HuH-7 (cell line): ENCODE data around the gene ITFG2.

Source experiments
- DNase-seq: peaks from one replicate; pipeline ENCODE4 v3.0.0; 2011; ENCODE audit warnings: low spot score

The ITFG2 gene

DNA sequence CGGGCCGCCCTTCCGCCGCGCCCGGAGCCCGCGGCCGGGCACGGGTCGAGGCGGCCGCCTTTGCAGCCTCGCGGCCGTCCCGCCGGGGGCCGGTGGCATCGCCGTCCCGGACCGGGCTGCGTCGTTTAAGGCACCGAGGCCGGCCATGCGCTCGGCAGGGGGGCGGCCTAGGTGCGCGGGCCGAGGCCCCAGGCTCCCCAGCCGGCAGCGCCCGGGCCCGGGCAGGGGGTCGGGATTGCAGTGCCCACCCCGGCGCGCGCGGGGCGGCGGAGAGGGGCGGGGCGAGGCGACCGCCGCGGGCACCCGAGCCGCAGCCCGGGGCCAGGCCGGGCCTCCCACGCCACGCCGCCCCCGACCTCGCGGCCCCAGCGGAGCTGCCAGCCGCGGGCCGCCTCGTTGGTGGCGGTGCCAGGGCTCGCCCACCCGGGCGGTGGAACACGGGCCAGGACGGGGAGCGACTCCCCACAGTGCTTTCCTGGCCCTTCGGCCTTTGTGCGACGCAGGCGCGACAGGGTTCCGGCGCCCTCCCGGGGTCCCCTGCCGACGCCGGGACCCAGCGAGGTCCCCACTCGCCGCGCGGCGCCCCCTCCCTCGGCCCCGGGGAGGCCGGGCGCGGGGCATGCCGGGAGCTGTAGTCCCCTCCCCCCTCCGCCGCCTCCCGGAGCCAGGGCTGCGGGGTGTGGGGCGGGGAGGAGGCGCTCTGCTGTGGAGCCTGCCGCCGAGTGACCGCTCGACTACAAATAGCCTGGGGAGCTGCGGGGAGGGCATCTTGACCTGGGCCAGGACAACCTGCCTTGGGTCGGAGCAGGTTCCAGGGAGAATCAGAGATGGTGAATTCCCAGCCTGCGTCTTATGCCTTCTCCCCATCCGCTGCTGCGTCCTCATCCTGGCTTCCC is 16.9 kb upstream of the ITFG2 start:
- peak; percentile 89 for DNase-seq

DNA sequence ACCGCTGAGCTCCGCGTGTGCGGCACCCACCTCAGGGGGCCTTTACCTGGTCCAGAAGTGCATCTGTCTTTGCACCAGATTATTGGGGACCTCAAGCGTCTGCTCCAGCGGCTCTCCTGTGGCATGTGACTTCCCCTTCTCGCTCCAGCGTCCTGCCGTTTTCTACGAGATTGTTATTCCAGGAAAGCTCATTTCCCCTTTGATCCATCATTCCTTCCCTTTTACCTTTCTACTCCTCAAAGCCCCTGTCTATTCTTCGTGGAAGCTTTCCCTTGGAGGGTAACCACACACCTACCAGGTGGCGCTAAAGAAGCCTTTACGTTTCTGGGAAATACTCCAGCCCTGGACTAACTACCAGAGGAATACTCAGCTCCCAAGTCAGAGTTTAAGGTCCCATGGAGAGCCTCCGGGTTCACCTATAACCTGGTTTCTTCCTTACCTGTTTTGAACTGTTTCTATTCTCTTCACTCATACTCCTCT is 16.2 kb upstream of the ITFG2 start:
- DNase-seq = peak; percentile 38

DNA sequence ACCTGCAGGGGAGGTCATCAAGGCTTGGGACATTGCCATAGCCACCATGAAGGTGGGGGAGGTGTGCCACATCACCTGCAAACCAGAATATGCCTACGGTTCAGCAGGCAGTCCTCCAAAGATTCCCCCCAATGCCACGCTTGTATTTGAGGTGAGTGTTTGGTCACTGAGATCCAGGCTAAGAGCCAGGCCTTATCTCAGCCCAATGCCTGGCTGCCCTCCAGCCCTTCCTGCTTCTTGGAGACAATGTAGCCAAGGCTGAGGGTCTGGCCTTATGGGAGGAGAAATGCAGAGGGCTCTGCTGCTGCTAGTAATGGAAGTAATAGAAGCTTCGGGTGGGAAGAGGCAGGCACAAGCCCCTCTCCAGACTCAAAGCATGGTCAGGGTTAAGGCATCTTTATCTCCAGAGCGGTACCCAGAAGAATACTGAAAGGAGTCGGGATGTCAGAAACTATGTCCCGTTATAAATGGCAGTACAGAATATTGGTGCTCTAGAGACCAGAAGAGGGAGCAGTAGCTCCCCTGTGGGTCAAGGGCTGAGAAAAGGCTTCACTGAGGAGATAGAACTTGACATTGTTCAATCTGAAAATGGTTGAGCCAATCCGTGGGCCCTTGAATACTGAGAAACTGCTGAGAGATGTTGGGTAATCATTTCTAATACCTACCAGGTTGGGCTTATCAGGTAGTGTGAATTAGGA is 14.6 kb upstream of the ITFG2 start:
- no peak for DNase-seq

DNA sequence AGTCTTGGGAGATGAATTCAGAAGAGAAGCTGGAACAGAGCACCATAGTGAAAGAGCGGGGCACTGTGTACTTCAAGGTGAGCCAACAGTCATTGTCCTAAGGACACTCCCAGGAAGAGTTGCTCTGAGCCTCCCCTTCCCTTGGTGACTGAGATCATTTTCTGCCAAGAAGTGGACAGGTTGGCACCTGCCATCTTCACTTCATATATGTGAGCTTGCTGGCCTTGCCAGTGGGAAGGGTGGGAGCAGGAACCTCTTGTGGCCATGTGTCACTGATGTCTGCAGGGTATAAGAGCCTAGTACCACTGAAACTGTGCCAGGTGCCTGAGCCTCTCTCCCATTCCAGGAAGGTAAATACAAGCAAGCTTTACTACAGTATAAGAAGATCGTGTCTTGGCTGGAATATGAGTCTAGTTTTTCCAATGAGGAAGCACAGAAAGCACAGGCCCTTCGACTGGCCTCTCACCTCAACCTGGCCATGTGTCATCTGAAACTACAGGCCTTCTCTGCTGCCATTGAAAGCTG is 12.4 kb upstream of the ITFG2 start:
- no peak for DNase-seq

DNA sequence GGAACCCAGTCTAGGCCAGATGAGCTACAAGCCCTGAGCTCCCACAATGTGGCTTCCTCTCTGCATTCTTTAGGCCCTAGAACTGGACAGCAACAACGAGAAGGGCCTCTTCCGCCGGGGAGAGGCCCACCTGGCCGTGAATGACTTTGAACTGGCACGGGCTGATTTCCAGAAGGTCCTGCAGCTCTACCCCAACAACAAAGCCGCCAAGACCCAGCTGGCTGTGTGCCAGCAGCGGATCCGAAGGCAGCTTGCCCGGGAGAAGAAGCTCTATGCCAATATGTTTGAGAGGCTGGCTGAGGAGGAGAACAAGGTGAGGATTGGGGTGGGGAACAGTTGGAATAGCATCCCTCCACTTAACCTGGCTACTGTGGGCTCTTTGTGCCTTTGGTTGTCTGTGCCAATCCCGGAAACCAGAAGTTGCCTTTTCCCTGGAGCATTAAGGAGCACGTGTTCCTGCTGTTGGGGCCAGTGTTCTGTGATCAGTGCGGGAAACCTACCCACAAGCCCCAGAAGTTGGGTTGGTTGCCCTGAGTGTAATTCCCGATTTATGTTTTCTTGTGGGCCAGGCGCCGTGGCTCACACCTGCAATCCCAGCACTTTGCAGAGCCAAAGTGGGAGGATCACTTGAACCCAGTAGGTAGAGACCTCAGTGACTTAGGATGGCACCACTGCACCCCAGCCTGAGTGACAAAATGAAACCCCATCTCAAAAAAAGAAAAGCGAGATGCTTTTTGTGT is 11.3 kb upstream of the ITFG2 start:
- no peak for DNase-seq

DNA sequence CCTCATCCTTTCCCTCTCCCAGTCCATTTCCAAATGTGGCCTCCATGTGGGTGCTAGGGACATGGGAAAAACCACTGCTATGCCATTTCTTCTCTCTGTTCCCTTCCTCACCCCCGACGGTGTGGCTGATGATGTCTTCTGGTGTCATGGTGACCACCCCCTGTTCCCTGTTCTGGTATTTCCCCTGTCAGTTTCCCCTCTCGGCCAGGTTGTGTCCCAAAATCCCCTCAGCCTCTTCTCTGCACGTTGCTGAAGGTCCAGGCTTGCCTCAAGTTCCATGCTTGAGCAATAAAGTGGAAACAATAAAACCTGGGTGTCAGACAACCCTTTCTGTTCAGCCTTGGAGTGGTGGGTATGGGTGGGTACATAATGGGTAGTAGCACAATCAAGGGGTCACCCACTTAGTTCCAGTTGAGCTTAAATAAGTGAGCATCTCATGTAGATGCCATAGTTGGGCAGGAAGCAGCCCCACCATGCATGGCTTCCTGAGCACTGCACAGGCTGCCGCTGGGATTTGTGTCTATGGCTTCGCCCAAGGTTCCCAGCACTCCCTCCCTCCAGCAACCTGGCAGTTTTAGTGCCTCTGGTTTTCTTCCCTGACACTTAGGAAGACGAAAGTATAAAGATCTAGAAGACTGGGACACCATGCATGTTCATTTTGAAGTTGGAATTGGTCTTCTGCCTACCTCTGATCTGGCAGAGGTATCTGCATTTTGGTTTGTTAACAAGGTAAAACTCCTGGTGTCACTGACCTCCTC is 8.7 kb upstream of the ITFG2 start:
- no peak for DNase-seq

DNA sequence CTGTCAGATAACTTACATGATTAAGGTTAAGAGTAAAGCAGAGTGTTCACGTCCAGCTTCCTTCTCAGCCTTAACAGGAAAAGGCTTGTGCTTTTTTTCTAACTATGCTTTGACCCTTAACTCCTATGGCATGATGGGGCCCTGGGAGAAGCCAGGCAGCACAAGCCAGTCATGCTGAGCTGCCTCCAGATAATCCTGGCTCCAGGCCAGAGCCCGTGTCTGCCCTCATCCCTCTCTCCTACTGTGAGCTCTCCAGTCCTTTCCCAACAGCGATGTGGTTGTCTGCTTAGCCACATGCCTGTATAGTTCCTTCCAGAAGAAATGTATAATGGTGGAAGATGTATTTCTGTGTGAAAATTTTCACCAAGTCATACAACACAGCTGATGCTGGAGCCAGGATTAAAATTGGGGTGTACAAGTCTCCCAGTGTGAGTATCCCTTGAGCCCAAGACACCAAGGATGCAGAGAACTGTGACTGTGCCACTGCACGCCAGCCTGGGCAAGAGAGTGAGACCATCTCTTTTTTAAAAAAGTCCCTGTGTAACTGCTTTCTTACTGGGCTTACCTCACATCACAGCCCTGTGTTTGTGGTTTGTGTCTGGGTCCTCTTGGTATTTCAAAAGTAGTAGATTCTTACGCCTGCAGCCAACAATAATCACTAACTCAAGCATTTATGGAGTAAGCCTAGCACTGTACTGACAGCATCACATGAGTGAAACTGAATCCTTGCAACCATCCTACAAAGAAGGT is 7.9 kb upstream of the ITFG2 start:
- DNase-seq = no peak

DNA sequence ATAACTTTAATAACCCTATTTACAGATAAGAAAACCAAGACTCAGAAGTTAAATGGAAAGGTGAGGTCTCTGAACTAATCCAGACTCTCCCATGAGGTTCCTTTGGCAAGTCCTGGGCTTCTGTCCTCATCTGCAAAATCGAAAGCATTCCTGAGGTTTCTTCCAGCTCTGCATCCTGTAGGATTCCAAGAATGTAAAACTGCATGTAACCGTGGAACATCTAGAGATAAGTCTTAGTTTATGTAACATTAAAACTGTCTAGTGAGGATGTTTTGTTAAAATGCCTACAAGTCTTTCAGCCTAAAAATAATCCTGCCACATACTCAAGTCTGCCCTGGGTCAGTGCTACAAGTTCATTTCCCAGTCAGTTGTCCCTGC is 7.3 kb upstream of the ITFG2 start:
- no peak for DNase-seq

DNA sequence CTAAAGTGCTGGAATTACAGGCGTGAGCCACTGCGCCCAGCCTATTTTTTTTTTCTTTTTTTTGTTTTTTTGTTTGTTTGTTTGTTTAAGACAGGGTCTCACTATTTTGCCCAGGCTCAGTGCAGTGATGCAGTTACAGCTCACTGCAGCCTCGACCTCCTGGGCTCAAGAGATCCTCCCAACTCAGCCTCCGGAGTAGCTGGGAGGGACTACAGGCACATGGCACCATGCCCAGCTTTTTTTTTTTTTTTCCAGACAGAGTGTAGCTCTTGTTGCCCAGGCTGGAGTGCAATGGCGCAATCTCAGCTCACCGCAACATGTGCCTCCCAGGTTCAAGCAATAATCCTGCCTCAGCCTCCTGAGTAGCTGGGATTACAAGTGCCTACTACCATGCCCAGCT is 5.8 kb upstream of the ITFG2 start:
- DNase-seq = no peak

DNA sequence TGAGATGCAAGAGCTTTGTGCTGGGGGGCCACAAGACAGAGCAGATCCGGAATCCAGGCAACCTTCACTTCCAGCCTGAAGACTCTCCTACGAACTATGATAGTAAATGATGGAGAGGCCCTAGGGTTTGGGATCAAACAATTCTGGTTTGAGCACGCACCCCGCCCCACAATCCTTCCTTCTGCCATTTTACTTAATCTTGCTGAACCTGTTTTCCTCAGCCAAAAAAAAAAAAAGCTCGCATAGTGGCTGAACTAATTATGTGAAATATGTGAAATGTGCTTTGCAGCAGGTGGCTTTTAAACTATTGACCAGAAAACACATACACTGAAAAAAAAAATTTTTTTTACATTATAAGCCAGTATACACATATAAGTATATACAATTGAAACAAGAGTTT is 667 bp upstream of the ITFG2 start:
- no peak for DNase-seq

DNA sequence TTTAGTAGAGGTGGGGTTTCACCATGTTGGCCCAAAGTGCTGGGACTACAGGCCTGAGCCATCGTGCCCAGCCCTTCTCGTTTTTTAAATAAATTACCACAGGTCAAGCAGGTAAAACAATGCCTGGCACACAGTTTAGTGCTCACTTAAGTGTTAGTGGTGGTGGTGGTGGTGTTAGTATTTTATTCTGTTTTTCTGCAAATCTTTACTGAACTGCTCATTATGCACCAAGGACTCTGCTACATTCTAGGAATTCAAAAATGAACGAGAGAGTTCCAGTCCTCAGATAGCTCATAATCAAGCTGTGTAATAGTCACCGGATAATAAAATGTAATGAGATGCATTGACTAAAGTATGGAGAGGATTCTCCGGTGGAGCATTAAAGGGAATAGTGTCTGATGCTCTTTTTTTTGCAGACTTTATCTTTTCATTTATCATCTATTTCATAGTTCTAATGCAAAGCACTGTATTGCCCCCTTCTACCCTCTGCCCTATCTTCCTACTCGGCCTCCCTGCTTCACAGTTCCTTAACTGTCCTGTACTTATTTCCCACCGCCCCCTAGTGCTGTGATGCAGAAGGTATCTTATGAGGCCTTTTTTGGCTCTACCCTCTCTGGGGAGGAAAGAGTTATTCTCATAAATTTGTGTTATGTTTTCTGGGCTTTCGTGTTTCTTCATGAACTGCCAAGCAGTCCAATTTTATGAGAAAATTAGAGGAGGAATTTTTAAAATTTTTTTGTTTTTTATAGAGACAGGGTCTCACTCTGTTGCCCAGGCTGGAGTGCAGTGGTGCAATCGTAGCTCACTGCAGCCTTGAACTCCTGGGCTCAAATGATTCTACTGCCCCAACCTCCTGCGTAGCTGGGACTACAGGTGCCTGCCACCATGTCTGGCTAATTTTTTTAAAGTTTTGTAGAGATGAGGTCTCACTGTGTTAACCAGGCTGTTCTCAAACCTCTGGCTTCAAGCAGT is 1.0 kb downstream of the ITFG2 start:
- peak; percentile 72 for DNase-seq

DNA sequence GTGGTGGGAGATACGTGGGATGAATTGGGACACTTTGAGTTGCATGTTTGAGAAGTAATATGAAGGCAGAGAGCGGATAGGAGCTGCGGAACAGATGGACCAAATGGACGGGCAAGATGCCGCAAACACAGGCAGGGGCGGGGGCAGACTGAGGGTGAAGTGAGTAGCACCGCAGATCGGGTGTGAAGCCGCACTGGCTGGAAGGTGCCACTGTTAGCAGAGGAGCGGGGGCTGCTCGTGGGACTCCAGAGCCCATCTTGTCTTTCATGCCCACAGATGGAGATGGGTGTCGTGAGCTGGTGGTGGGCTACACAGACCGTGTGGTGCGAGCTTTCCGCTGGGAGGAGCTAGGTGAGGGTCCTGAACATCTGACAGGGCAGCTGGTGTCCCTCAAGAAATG is 7.3 kb downstream of the ITFG2 start:
- no peak for DNase-seq

DNA sequence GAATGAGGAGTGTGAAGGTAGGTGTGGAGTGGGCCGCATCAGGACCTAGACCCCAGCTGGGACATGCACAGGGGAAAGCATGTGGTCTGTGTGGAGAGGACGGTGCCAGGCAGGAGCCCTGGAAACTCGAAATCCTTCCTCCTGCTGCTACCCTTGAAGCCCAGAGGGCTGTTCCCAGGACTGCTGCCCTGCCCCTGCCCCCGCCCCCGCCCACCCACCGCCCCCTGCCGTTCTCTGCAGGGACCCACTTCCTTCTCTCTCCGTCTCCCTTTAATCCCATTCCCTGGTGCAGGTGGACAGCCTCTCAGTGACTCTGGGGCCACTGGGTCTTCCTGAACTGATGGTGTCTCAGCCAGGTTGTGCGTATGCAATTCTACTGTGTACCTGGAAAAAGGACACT is 8.0 kb downstream of the ITFG2 start:
- DNase-seq = no peak

DNA sequence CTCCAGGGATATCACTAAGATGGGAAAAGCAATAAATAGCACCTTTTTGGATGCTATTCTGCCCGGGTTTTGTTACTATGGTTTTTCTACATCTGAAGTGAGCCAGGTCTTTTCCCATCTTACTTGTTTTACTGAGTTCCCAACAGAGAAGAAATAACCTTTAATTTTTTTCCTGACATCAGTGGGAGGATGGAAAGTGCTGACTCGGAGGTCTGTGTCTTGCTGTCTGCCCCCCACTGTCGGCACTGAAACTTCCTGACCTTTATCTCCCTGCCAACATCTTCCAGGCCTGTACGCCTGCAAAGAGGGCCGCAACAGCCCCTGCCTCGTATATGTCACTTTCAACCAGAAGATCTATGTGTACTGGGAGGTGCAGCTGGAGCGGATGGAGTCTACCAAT is 11.0 kb downstream of the ITFG2 start:
- no peak for DNase-seq

DNA sequence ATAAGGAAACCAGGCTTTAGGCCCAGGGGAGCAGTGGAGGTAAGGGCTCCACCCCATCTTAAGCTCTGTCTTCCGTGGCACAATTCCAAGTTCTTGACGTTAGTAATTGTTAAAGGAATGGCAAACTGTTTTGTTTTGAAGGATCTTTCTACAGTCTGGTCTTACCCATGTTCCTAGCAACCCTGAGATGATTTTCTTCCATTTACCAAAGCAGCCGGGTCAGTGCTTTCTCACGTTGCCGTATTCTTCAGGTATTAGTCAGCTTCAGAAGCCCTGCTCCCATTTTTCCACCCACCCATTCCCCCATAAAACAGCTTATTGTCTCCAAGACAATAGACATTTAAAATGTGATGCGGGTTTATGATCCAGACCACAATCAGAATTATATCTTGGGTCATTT is 12.1 kb downstream of the ITFG2 start:
- no peak for DNase-seq

DNA sequence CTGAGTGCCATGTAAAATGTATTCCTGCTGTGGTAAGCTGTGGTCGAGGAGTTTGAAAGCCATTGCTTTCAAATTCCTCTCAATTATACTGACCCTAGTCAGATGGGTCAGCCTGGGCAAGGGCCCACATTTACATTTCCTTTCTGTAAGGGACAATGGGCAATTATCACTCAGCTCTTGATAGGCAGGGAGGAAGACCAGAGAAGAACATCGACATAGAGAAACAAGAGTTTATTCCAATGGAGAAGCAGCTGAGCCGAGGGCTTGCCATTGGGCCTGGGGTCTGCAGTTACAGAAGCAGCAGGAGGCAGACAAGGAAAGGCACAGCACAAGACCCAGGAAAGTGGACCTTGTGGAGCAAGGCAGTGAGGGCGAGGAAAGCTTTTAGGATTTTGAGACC is 12.7 kb downstream of the ITFG2 start:
- DNase-seq = no peak

DNA sequence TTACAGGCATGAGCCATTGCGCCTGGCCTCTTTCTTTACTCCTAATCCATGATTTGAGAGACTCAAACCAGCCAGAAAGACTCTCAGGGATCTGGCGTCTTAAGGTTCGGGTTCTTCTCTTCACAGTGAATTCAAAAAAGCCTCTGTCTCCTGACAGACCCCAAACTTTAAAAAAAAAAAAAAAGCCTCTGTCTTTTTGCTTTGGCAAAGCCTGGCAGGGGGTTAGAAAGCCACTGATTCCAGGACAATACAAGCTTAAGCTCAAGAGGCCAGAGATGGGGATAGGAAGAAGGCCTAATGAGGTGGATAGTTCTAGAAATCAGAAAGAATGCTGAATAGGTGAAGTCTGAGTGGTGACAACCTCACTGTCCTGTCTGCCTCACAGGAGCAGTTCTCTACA is 13.6 kb downstream of the ITFG2 start:
- no peak for DNase-seq

DNA sequence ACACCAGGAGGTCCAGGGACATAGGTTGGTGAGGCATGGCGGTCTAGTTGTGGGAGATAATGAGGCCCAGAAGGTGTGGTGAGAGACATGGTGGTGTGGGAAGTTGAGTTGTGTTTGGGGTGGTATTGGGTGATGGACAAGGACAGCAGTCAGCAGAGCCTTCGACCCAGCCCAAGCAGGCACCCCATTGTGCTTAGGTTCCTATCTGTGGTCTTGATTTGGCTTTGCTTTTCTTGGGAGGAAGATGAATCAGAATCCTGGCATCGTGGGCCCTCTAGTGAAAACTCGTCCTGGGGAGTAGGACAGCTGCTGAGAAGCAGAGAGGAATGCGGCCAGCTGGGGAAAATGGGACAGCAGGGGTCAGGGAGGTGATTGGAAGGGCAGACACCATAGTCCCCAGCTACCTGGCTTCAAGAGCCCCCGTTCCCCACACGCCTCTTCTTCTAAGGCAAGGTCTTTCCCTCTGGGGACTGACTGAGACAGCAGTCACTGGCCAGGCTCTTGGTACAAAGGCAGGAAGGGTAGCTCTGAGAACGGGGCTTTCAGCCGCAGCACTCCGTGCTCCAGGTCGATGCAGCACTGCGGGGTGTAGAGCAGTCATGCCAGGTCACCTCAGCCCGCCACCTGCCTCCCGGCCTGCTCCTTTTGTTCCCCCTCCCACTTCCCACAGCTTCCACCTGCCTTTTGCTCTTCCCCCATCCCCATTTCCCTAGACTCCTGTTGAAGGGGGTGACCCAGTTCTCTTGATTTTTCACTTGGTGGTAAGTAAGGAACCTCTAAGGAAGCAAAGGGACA is 14.4 kb downstream of the ITFG2 start:
- no peak for DNase-seq

DNA sequence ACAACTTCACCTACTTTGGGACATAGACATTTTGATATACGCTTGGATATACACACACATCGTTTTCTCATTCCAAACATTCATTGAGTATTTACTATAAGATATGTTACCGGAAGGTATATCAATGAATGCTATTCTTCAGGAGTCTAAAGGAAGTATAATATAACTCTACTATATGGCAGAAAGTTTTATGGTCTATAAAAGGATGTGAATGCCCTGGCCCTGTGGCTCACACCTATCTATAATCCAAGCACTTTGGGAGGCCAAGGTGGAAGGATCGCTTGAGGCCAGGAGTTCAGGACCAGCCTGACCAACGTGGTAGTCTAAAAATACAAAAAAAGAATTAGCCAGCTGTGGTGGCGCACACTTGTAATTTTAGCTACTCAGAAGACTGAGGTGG is 16.8 kb downstream of the ITFG2 start:
- no peak for DNase-seq
